ENCODE results near the gene TMEM88.

- TF ChIP-seq, protein P1, sequence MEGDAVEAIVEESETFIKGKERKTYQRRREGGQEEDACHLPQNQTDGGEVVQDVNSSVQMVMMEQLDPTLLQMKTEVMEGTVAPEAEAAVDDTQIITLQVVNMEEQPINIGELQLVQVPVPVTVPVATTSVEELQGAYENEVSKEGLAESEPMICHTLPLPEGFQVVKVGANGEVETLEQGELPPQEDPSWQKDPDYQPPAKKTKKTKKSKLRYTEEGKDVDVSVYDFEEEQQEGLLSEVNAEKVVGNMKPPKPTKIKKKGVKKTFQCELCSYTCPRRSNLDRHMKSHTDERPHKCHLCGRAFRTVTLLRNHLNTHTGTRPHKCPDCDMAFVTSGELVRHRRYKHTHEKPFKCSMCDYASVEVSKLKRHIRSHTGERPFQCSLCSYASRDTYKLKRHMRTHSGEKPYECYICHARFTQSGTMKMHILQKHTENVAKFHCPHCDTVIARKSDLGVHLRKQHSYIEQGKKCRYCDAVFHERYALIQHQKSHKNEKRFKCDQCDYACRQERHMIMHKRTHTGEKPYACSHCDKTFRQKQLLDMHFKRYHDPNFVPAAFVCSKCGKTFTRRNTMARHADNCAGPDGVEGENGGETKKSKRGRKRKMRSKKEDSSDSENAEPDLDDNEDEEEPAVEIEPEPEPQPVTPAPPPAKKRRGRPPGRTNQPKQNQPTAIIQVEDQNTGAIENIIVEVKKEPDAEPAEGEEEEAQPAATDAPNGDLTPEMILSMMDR (IDR thresholded peaks at IDR 0.05): no peak
- TF ChIP-seq POLR2A (IDR thresholded peaks at IDR 0.05): no peak
- TF ChIP-seq EP300 (IDR thresholded peaks at IDR 0.05): no peak
These were observed 4.2 kb downstream of the TMEM88 start for GRCh38 chr17:7859028-7859427.

All from tibial nerve (tissue), 4 donors.